Naive thymus-derived CD8-positive, alpha-beta T cell (primary cell): ENCODE results near the gene YDJC. TPM values are rescaled to one million over a fixed set of nuclear protein-coding genes. Genes with fewer than 3 reads are reported as not detected.

Experiments
- ATAC-seq, 2 donors: fragments of 150-1000 bp; cut with Tn5 transposase in 1 of 2; sonication (Bioruptor Pico), chemical (Tn5 transposase) in 1 of 2; 1 replicate in 1 of 2; 2 replicates in 1 of 2; pipeline ENCODE4 v1.10.0; 2021; ENCODE audit warnings: mild to moderate bottlenecking in 2 of 2, moderate library complexity in 2 of 2
- POLR2A ChIA-PET: fragments of 350-600 bp; sonication (Branson Sonifier 250); formaldehyde crosslinking; loops from one replicate; lab custom pipeline; 2021; ENCODE audit warnings: antibody characterized with exemption; lab: Charles Lee
- DNase-seq, 10 donors: peaks; one replicate each; pipeline versions ENCODE4 v3.0.0 to v3.0.0-alpha.2; 2020 to 2022
- H3K27ac Mint-ChIP-seq, 10 donors: one replicate each; pipeline ENCODE4 v1.8.0; 2020 to 2022; ENCODE audit warnings: mild to moderate bottlenecking in 10 of 10, mixed read lengths in 10 of 10, moderate library complexity in 4 of 10, inconsistent platforms in 1 of 10
- H3K27me3 Mint-ChIP-seq, 5 donors: one replicate each; pipeline ENCODE4 v1.8.0; 2021 to 2022; ENCODE audit warnings: mixed read lengths in 5 of 5
- H3K36me3 Mint-ChIP-seq, 3 donors: one replicate each; pipeline ENCODE4 v1.8.0; 2020 to 2022; ENCODE audit warnings: mixed read lengths in 3 of 3, mild to moderate bottlenecking in 2 of 3, inconsistent platforms in 1 of 3
- H3K4me1 Mint-ChIP-seq, 4 donors: one replicate each; pipeline ENCODE4 v1.8.0; 2021 to 2022; ENCODE audit warnings: mixed read lengths in 4 of 4
- H3K4me3 Mint-ChIP-seq, 10 donors: one replicate each; pipeline ENCODE4 v1.8.0; 2020 to 2022; ENCODE audit warnings: mild to moderate bottlenecking in 10 of 10, mixed read lengths in 10 of 10, moderate library complexity in 6 of 10, inconsistent platforms in 1 of 10
- H3K9me3 Mint-ChIP-seq, 9 donors: one replicate each; pipeline ENCODE4 v1.8.0; 2020 to 2022; ENCODE audit warnings: mixed read lengths in 9 of 9, mild to moderate bottlenecking in 3 of 9, inconsistent platforms in 1 of 9, moderate library complexity in 1 of 9
- polyA plus RNA-seq, 3 donors: library from polyadenylated mRNA; unstranded; fragments of 300-500 nt; fragmentation: Illumina TruSeq; gene quantifications; one replicate each; pipeline ENCODE4 v1.2.3, GENCODE V29; 2021
- total RNA-seq, 8 experiments: library from RNA in 2 of 8; stranded (reverse) in 2 of 8; gene quantifications; one replicate each; pipeline ENCODE4 v1.2.3 and lab custom pipeline; 2021 to 2026

The YDJC gene
- total and polyA plus RNA-seq, 5 experiments from 2014 or later = 38.0 to 68.9 (median 53.6) TPM

GRCh38 chr22:21636629-21637218 is 6.9 kb upstream of the YDJC start:
- Mint-ChIP-seq H3K9me3 (no peaks in the 10 kb centered on the region), H3K27me3 (peaks cover 0 to 2% (median 0%) of the 10 kb centered on the region in 5 donors), H3K27ac (no peak overlapping the region), H3K4me1 (peaks cover 3 to 16% (median 11%) of the 10 kb centered on the region in 4 donors), H3K4me3 (no peak overlapping the region), H3K36me3 (no peaks in the 10 kb centered on the region)
- no peak for ATAC-seq
- no peak for DNase-seq
- POLR2A ChIA-PET = no interaction called here

- no peak overlapping the region for H3K4me3 Mint-ChIP-seq
- H3K27ac Mint-ChIP-seq = peak overlapping the region in 1 of 10 donors; percentile 18
- H3K9me3 Mint-ChIP-seq = no peaks in the 10 kb centered on the region
- H3K36me3 Mint-ChIP-seq = no peaks in the 10 kb centered on the region
- ATAC-seq = no peak
- no peaks in the 10 kb centered on the region for H3K27me3 Mint-ChIP-seq
- no peak for DNase-seq
- H3K4me1 Mint-ChIP-seq = peaks cover 0 to 8% (median 5%) of the 10 kb centered on the region in 4 donors
- POLR2A ChIA-PET = no interaction called here
These were observed 6.1 kb upstream of the YDJC start for GRCh38 chr22:21635771-21636510.

DNA sequence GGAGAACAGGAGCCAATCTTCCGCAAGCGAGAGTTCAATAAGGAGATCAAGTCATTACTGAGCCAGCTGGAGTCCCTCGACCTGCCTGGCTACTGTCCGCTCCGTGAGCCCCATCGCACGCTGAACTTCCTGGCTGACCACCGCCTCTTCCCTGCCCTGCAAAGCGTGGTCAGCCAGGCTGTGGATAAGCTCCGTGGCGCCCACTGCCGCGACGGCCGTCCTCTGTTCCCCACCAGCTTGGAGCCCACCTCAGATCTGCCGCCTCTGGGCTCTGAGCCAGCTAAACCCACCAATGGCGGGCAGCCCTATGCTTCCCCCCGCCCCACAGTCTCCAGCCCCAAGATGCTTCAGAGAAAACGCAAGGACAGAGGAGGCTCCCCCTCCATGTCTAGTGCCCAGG is 5.0 kb upstream of the YDJC start:
- no peaks in the 10 kb centered on the region for H3K36me3 Mint-ChIP-seq
- DNase-seq (no peak), ATAC-seq (no peak)
- POLR2A ChIA-PET = no interaction called here
- H3K4me1 Mint-ChIP-seq = peaks cover 0 to 7% (median 7%) of the 10 kb centered on the region in 4 donors
- no peaks in the 10 kb centered on the region for H3K27me3 Mint-ChIP-seq
- H3K4me3 Mint-ChIP-seq = peak overlapping the region in 1 of 10 donors; percentile 45
- no peaks in the 10 kb centered on the region for H3K9me3 Mint-ChIP-seq
- H3K27ac Mint-ChIP-seq = no peak overlapping the region

GRCh38 chr22:21634081-21634480 is 4.3 kb upstream of the YDJC start:
- Mint-ChIP-seq H3K9me3 (no peaks in the 10 kb centered on the region), H3K27me3 (no peaks in the 10 kb centered on the region), H3K36me3 (peaks cover 0 to 2% (median 0%) of the 10 kb centered on the region in 3 donors), H3K4me3 (no peak overlapping the region), H3K4me1 (peaks cover 0 to 10% (median 8%) of the 10 kb centered on the region in 4 donors), H3K27ac (no peak overlapping the region)
- ATAC-seq = no peak
- POLR2A ChIA-PET = interaction anchor here (0.6 to 0.9 kb wide), 2 partner anchors 11 to 237 kb away, joined by 3 read pairs; no protein-coding TSS in a partner anchor
- DNase-seq = no peak

GRCh38 chr22:21633481-21633880 is 3.7 kb upstream of the YDJC start:
- DNase-seq (no peak), ATAC-seq (no peak)
- H3K4me1 Mint-ChIP-seq = peaks cover 0 to 10% (median 8%) of the 10 kb centered on the region in 4 donors
- POLR2A ChIA-PET = interaction anchor here (0.6 to 1.4 kb wide), 3 partner anchors 9 to 236 kb away, joined by 3 to 6 read pairs (median 3); partner anchors contain the start of gene SDF2L1
- H3K27me3 Mint-ChIP-seq = no peaks in the 10 kb centered on the region
- H3K4me3 Mint-ChIP-seq = no peak overlapping the region
- no peak overlapping the region for H3K27ac Mint-ChIP-seq
- H3K9me3 Mint-ChIP-seq = no peaks in the 10 kb centered on the region
- H3K36me3 Mint-ChIP-seq = peaks cover 0 to 2% (median 0%) of the 10 kb centered on the region in 3 donors

DNA sequence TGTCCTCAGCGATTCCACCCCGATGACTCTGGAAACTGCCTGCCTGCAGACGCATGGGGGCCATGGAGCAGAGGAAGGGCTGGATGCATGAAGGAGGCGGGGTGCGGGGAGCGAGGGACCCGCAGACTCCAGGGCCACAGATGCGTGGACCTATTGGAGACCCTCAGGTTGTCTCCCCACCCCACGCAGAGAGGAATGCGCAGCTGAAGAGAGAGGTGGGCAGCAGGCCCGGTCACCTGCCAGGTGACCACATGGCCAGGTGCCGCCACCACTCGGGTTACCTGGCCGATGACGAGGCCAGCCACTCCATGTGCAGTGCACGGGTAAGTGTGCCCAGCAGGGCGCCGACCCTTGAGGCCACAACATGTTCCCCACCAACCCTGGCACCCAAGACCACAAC is 3.1 kb upstream of the YDJC start:
- Mint-ChIP-seq H3K4me1 (peaks cover 3 to 15% (median 13%) of the 10 kb centered on the region in 4 donors), H3K27ac (peak overlapping the region in 1 of 10 donors; percentile 9), H3K36me3 (peaks cover 0 to 7% (median 4%) of the 10 kb centered on the region in 3 donors), H3K27me3 (no peaks in the 10 kb centered on the region), H3K9me3 (no peaks in the 10 kb centered on the region), H3K4me3 (no peak overlapping the region)
- no peak for ATAC-seq
- POLR2A ChIA-PET = interaction anchor here (0.8 to 1.4 kb wide), 3 partner anchors 9 to 20 kb away, joined by 3 to 6 read pairs (median 3); partner anchors contain the start of gene SDF2L1
- no peak for DNase-seq

- H3K9me3 Mint-ChIP-seq = no peaks in the 10 kb centered on the region
- peaks cover 0 to 12% (median 9%) of the 10 kb centered on the region in 3 donors for H3K36me3 Mint-ChIP-seq
- DNase-seq = peak in 9 of 10 donors; percentile 20 to 71 (median 47)
- H3K4me1 Mint-ChIP-seq = peaks cover 3 to 21% (median 19%) of the 10 kb centered on the region in 4 donors
- H3K27ac Mint-ChIP-seq = peak within 1 kb of the TSS in 2 of 10 donors; percentile 34 to 39
- POLR2A ChIA-PET = interaction anchor here (0.6 to 1.4 kb wide), 3 partner anchors 10 to 21 kb away, joined by 3 to 6 read pairs (median 4); partner anchors contain the start of gene SDF2L1
- no peaks in the 10 kb centered on the region for H3K27me3 Mint-ChIP-seq
- H3K4me3 Mint-ChIP-seq = no peak within 1 kb of the TSS
- peak; percentile 10 to 12 for ATAC-seq
These were observed 2.5 kb upstream of the YDJC start, which contains the start of gene CCDC116 for GRCh38 chr22:21632237-21632895. TSS of gene CCDC116 (plus strand) at chr22:21632760. CDS start at chr22:21633182, 422 bp downstream.

GRCh38 chr22:21631025-21631424 is 1.2 kb upstream of the YDJC start:
- ATAC-seq = no peak
- peak overlapping the region in 2 of 10 donors; percentile 7 to 53 for H3K27ac Mint-ChIP-seq

DNA sequence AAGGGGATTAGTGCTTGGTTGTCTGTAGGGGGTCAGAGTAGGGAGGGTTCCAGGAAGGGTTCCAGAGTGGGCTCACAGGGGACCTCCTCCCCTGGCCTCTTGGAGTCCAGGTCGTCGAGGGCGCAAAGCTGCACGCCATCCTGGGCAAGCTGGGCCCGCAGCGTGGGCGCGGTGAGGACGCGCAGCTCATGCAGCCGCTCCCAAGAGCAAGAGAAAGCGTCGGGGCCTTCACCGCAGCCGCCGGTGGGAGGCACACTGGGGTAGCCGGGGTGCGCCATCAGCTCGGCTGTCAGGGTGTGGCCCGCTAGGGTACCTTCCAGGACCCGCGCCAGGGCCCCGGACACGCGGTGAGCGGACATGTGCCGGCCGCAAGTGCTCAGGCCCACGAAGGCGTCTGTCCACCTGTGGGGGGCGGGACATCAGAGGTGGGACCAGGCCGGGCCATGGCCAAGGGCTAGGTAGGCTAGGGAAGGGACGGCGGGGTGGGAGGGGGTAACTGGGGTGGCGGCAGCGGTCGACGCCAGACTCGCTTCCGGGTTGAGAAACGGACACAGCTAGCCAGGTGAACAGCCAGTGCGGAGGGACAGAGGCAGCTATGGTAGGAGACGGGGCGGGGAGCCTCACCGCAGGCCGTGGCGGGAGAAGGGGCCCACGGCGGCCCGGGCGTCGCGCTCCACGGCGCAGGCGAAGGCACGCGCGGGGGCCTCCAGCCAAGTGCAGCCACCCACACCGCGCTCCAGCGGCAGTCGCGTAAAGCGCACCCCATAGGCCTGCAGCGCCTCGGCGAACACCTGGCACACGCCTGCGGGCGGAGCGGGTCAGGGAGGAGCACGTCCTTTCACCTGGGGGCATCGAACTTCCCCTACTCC is 1.2 kb downstream of the YDJC start:
- DNase-seq = no peak
- POLR2A ChIA-PET = interaction anchor here (0.6 to 3.9 kb wide), 17 partner anchors 8 to 628 kb away, joined by 3 to 82 read pairs (median 5); partner anchors contain the start of genes PPIL2, SDF2L1, UBE2L3 and YPEL1
- no peaks in the 10 kb centered on the region for H3K27me3 Mint-ChIP-seq
- H3K4me1 Mint-ChIP-seq = peaks cover 15 to 49% (median 45%) of the 10 kb centered on the region in 4 donors
- peak in 1 of 2 donors; percentile 11 for ATAC-seq
- peak overlapping the region; percentile 87 to 97 (median 90) for H3K4me3 Mint-ChIP-seq
- H3K27ac Mint-ChIP-seq = peak overlapping the region; percentile 43 to 97 (median 94)
- no peaks in the 10 kb centered on the region for H3K9me3 Mint-ChIP-seq
- peaks cover 0 to 22% (median 9%) of the 10 kb centered on the region in 3 donors for H3K36me3 Mint-ChIP-seq

More at GRCh38 chr22:21631025-21631424, 1.2 kb upstream of the YDJC start:
- Mint-ChIP-seq H3K36me3 (peaks cover 0 to 20% (median 9%) of the 10 kb centered on the region in 3 donors), H3K9me3 (no peaks in the 10 kb centered on the region), H3K4me3 (peak overlapping the region in 5 of 10 donors; percentile 43 to 90 (median 68)), H3K27me3 (no peaks in the 10 kb centered on the region), H3K4me1 (peaks cover 8 to 32% (median 30%) of the 10 kb centered on the region in 4 donors)
- POLR2A ChIA-PET = interaction anchor here (0.6 to 3.9 kb wide), 4 partner anchors 11 to 714 kb away, joined by 3 to 82 read pairs (median 3); partner anchors contain the start of gene SDF2L1
- no peak for DNase-seq

DNA sequence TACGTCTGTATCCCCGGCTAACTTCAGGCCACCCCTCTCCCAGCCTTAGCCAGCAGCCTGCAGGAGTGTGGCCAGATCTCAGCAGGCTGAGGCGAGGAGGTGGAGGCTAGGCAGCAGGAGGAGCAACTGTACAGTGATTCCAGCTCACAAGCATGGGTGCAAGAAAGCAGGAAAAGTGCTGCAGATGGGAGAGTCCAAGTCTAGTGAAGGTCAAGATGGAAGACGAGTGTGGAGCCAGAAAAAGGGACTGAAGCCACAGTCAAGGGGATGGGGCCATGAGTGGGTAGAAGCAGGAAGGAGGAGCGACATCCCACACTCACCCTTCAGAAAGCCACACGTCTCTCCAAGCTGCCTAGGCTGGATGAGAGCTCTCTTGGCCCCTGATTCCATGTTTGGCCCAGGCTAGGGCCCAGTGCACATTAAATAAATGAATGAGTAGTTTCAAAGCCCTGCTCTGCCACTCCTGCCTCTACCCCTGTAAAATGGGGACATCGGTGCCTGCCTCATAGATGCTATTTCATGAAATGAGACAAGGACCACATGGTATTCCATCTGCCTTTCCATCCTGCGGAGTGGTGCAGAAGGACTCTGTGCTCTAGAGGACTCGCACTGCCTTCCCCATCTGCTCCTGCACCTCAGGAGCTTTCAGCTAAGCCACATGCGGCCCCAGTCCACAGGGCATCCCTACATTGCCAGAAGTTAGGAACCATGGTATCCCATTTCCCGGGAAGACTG is 2.9 kb downstream of the YDJC start:
- POLR2A ChIA-PET = interaction anchor here (0.7 to 1.0 kb wide), 2 partner anchors 17 to 23 kb away, joined by 3 read pairs; no protein-coding TSS in a partner anchor
- H3K27me3 Mint-ChIP-seq = no peaks in the 10 kb centered on the region
- peaks cover 0 to 36% (median 9%) of the 10 kb centered on the region in 3 donors for H3K36me3 Mint-ChIP-seq
- H3K27ac Mint-ChIP-seq = peak overlapping the region in 8 of 10 donors; percentile 39 to 87 (median 62)
- no peak for DNase-seq
- peak overlapping the region; percentile 9 to 90 (median 60) for H3K4me3 Mint-ChIP-seq
- ATAC-seq = no peak
- H3K4me1 Mint-ChIP-seq = peaks cover 17 to 50% (median 45%) of the 10 kb centered on the region in 4 donors
- H3K9me3 Mint-ChIP-seq = no peaks in the 10 kb centered on the region
